Astrocyte (in vitro differentiated cells and primary cell): Measurements from ENCODE around the gene ZMIZ1. TPM values are rescaled to one million over a fixed set of nuclear protein-coding genes. Genes with fewer than 3 reads are reported as not detected.

ENCODE experiments used
- DNase-seq: peaks from one replicate; pipeline ENCODE4 v3.0.0-alpha.2; 2010; ENCODE audit warnings: low read depth
- FAIRE-seq: peaks from 2 replicates; lab custom pipeline; 2011; peaks lifted over from hg19 to GRCh38; lab: Jason Lieb, UNC
- H2AFZ ChIP-seq: 2 replicates; pipeline ENCODE4 v1.6.0; 2012; ENCODE audit warnings: low read depth, low read length, inconsistent platforms
- H3K27ac ChIP-seq: 2 replicates; pipeline ENCODE4 v1.5.1; 2011; ENCODE audit warnings: low read depth, low read length, inconsistent platforms
- H3K27me3 ChIP-seq: 2 replicates; pipeline ENCODE4 v1.6.0; 2011; ENCODE audit warnings: low read length, inconsistent platforms; ENCODE audit not compliant: insufficient read depth
- H3K36me3 ChIP-seq: 2 replicates; pipeline ENCODE4 v1.5.1; 2011; ENCODE audit warnings: low read length, inconsistent platforms; ENCODE audit not compliant: insufficient read depth
- H3K4me1 ChIP-seq: 2 replicates; pipeline ENCODE4 v1.5.1; 2011; ENCODE audit warnings: low read length, inconsistent platforms; ENCODE audit not compliant: insufficient read depth
- H3K4me2 ChIP-seq: 2 replicates; pipeline ENCODE4 v1.6.0; 2012; ENCODE audit warnings: low read length, inconsistent platforms
- H3K4me3 ChIP-seq: 2 replicates; pipeline ENCODE4 v1.5.1; 2011; ENCODE audit warnings: low read depth, mild to moderate bottlenecking, low read length, inconsistent platforms; ENCODE audit not compliant: insufficient read depth
- H3K79me2 ChIP-seq: 2 replicates; pipeline ENCODE4 v1.6.0; 2012; ENCODE audit warnings: mild to moderate bottlenecking, low read length, inconsistent platforms; ENCODE audit not compliant: insufficient read depth
- H3K9ac ChIP-seq: 2 replicates; pipeline ENCODE4 v1.6.0; 2012; ENCODE audit warnings: mild to moderate bottlenecking, low read length, inconsistent platforms
- H3K9me3 ChIP-seq: 2 replicates; pipeline ENCODE4 v1.5.1; 2012; ENCODE audit warnings: low read depth, mild to moderate bottlenecking, low read length, inconsistent platforms; ENCODE audit not compliant: insufficient read depth
- H4K20me1 ChIP-seq: 2 replicates; pipeline ENCODE4 v1.6.0; 2012; ENCODE audit warnings: low read length, inconsistent platforms; ENCODE audit not compliant: insufficient read depth
- H3K27ac Mint-ChIP-seq: one replicate; pipeline ENCODE4 v1.8.0; 2021; ENCODE audit warnings: mild to moderate bottlenecking, mixed read lengths; ENCODE audit not compliant: unreplicated experiment
- H3K27me3 Mint-ChIP-seq: one replicate; pipeline ENCODE4 v1.8.0; 2021; ENCODE audit warnings: low read depth, mixed read lengths; ENCODE audit not compliant: unreplicated experiment
- H3K36me3 Mint-ChIP-seq: one replicate; pipeline ENCODE4 v1.8.0; 2021; ENCODE audit warnings: low read depth, mixed read lengths; ENCODE audit not compliant: unreplicated experiment
- H3K4me1 Mint-ChIP-seq: one replicate; pipeline ENCODE4 v1.8.0; 2021; ENCODE audit warnings: low read depth, mixed read lengths; ENCODE audit not compliant: unreplicated experiment
- H3K4me3 Mint-ChIP-seq: one replicate; pipeline ENCODE4 v1.8.0; 2021; ENCODE audit warnings: mild to moderate bottlenecking, moderate library complexity, mixed read lengths; ENCODE audit not compliant: unreplicated experiment
- H3K9me3 Mint-ChIP-seq: one replicate; pipeline ENCODE4 v1.8.0; 2021; ENCODE audit warnings: mild to moderate bottlenecking, mixed read lengths; ENCODE audit not compliant: unreplicated experiment
- CTCF ChIP-seq: IDR thresholded peaks from 2 replicates; pipeline ENCODE4 v1.5.1; 2011; ENCODE audit warnings: low read depth, mild to moderate bottlenecking, inconsistent platforms, low read length, moderate library complexity; ENCODE audit not compliant: insufficient read depth
- EZH2 ChIP-seq: IDR thresholded peaks from 2 replicates; pipeline ENCODE4 v1.6.1; 2012; ENCODE audit warnings: mild to moderate bottlenecking, low read length, inconsistent platforms; ENCODE audit not compliant: insufficient read depth
- total RNA-seq: library from RNA; stranded (reverse); gene quantifications from 2 replicates; pipeline ENCODE4 v1.2.1, GENCODE V29; 2021

ZMIZ1 gene
- total RNA-seq, 1 donor from 2014 or later: 45.5 TPM

- no peak for TF ChIP-seq EZH2
- no peak for TF ChIP-seq CTCF
- Mint-ChIP-seq H3K4me1 (peaks cover 22% of the 10 kb centered on the region), H3K9me3 (no peaks in the 10 kb centered on the region), H3K27ac (no peak overlapping the region), H3K36me3 (peaks cover 36% of the 10 kb centered on the region), H3K27me3 (no peaks in the 10 kb centered on the region), H3K4me3 (no peak overlapping the region)
- Histone ChIP-seq H3K4me3 (no peak overlapping the region), H3K79me2 (peaks cover 37% of the 10 kb centered on the region), H3K9ac (no peak overlapping the region), H3K4me2 (no peak overlapping the region), H3K4me1 (peaks cover 28% of the 10 kb centered on the region), H2AFZ (no peak overlapping the region), H3K9me3 (no peaks in the 10 kb centered on the region), H3K36me3 (peaks cover 17% of the 10 kb centered on the region), H3K27ac (no peak overlapping the region), H3K27me3 (no peaks in the 10 kb centered on the region), H4K20me1 (peaks cover 83% of the 10 kb centered on the region)
- no peak for FAIRE-seq
- no peak for DNase-seq
These were observed 212.2 kb downstream of the ZMIZ1 start for GRCh38 chr10:79280956-79281355.

- H3K4me1 ChIP-seq: peaks cover 40% of the 10 kb centered on the region
- no peak overlapping the region for H3K9ac ChIP-seq
- peaks cover 17% of the 10 kb centered on the region for H3K36me3 ChIP-seq
- H3K9me3 ChIP-seq: no peaks in the 10 kb centered on the region
- no peak for TF ChIP-seq EZH2
- no peak for TF ChIP-seq CTCF
- H3K27ac Mint-ChIP-seq: no peak overlapping the region
- no peak overlapping the region for H3K4me3 Mint-ChIP-seq
- H3K79me2 ChIP-seq: peaks cover 41% of the 10 kb centered on the region
- peaks cover 25% of the 10 kb centered on the region for H3K4me1 Mint-ChIP-seq
- no peak overlapping the region for H3K4me2 ChIP-seq
- no peak overlapping the region for H3K27ac ChIP-seq
- FAIRE-seq: no peak
- H3K27me3 ChIP-seq: no peaks in the 10 kb centered on the region
- H4K20me1 ChIP-seq: peaks cover 83% of the 10 kb centered on the region
- no peak for DNase-seq
- no peaks in the 10 kb centered on the region for H3K27me3 Mint-ChIP-seq
- H3K4me3 ChIP-seq: no peak overlapping the region
- H2AFZ ChIP-seq: no peak overlapping the region
- H3K9me3 Mint-ChIP-seq: no peaks in the 10 kb centered on the region
- peaks cover 34% of the 10 kb centered on the region for H3K36me3 Mint-ChIP-seq
These were observed 213.6 kb downstream of the ZMIZ1 start for GRCh38 chr10:79282388-79282787.

- TF ChIP-seq CTCF (no peak), EZH2 (no peak)
- Mint-ChIP-seq H3K4me3 (no peak overlapping the region), H3K9me3 (no peaks in the 10 kb centered on the region), H3K27ac (no peak overlapping the region), H3K36me3 (peaks cover 29% of the 10 kb centered on the region), H3K27me3 (no peaks in the 10 kb centered on the region), H3K4me1 (peaks cover 27% of the 10 kb centered on the region)
- Histone ChIP-seq H3K4me2 (no peak overlapping the region), H3K9me3 (no peaks in the 10 kb centered on the region), H3K27ac (no peak overlapping the region), H3K79me2 (peaks cover 45% of the 10 kb centered on the region), H2AFZ (no peak overlapping the region), H3K36me3 (peaks cover 15% of the 10 kb centered on the region), H3K4me1 (peaks cover 40% of the 10 kb centered on the region), H4K20me1 (peaks cover 88% of the 10 kb centered on the region), H3K4me3 (no peak overlapping the region), H3K9ac (peak overlapping the region; percentile 10), H3K27me3 (no peaks in the 10 kb centered on the region)
- FAIRE-seq (no peak), DNase-seq (no peak)
These were observed 214.8 kb downstream of the ZMIZ1 start for GRCh38 chr10:79283616-79284015.
